H9 (cell line): Measurements from ENCODE around the gene SHISA9. TPM values are rescaled to one million over a fixed set of nuclear protein-coding genes. Genes with fewer than 3 reads are reported as not detected.

Experiments used
- DNase-seq: peaks from one replicate; pipeline ENCODE4 v3.0.0-alpha.2; 2017
- H2AFZ ChIP-seq: one replicate; pipeline ENCODE4 v1.6.1; 2013; ENCODE audit warnings: mild to moderate bottlenecking, low read length, control low read depth, moderate library complexity
- H2AK5ac ChIP-seq: 2 replicates; pipeline ENCODE4 v1.6.1; 2013; ENCODE audit warnings: low read length, control low read depth, mixed read lengths; ENCODE audit not compliant: insufficient read length
- H2BK120ac ChIP-seq: one replicate; pipeline ENCODE4 v1.6.1; 2013; ENCODE audit warnings: low read depth, mild to moderate bottlenecking, low read length, control low read depth, inconsistent platforms; ENCODE audit not compliant: poor library complexity, severe bottlenecking
- H2BK12ac ChIP-seq: 2 replicates; pipeline ENCODE4 v1.6.1; 2013; ENCODE audit warnings: low read length, control low read depth, mixed read lengths, low read depth; ENCODE audit not compliant: insufficient read length
- H2BK15ac ChIP-seq: 2 replicates; pipeline ENCODE4 v1.6.1; 2013; ENCODE audit warnings: low read depth, low read length, control low read depth
- H2BK20ac ChIP-seq: one replicate; pipeline ENCODE4 v1.6.1; 2013; ENCODE audit warnings: low read depth, mild to moderate bottlenecking, low read length, control low read depth, inconsistent platforms; ENCODE audit not compliant: poor library complexity, severe bottlenecking
- H2BK5ac ChIP-seq: 2 replicates; pipeline ENCODE4 v1.6.1; 2013; ENCODE audit warnings: low read length, control low read depth, mixed read lengths; ENCODE audit not compliant: insufficient read length
- H3K14ac ChIP-seq: 2 replicates; pipeline ENCODE4 v1.6.1; 2013; ENCODE audit warnings: low read length, control low read depth; ENCODE audit not compliant: insufficient read depth
- H3K18ac ChIP-seq: 2 replicates; pipeline ENCODE4 v1.6.1; 2013; ENCODE audit warnings: low read depth, mild to moderate bottlenecking, mixed read lengths, low read length, control low read depth; ENCODE audit not compliant: insufficient read length
- H3K23ac ChIP-seq: 2 replicates; pipeline ENCODE4 v1.6.1; 2013; ENCODE audit warnings: low read length, control low read depth, mixed read lengths, low read depth; ENCODE audit not compliant: insufficient read length
- H3K23me2 ChIP-seq: 2 replicates; pipeline ENCODE4 v1.6.1; 2013; ENCODE audit warnings: low read depth, mild to moderate bottlenecking, mixed read lengths, low read length, control low read depth; ENCODE audit not compliant: insufficient read length, poor library complexity, severe bottlenecking
- H3K27ac ChIP-seq: 2 replicates; pipeline ENCODE4 v1.5.1; 2013; ENCODE audit warnings: low read length, control low read depth, mixed read lengths, low read depth; ENCODE audit not compliant: insufficient read length
- H3K27me3 ChIP-seq: 2 replicates; pipeline ENCODE4 v1.6.1; 2013; ENCODE audit warnings: low read length, control low read depth, inconsistent platforms; ENCODE audit not compliant: insufficient read depth
- H3K4ac ChIP-seq: 2 replicates; pipeline ENCODE4 v1.6.1; 2013; ENCODE audit warnings: low read depth, mild to moderate bottlenecking, control low read depth, inconsistent platforms, low read length, moderate library complexity
- H3K4me1 ChIP-seq: 2 replicates; pipeline ENCODE4 v1.6.1; 2013; ENCODE audit warnings: low read length, control low read depth, inconsistent platforms; ENCODE audit not compliant: insufficient read depth
- H3K4me2 ChIP-seq: 2 replicates; pipeline ENCODE4 v1.6.1; 2013; ENCODE audit warnings: low read length, control low read depth, mixed read lengths; ENCODE audit not compliant: insufficient read length, insufficient read depth
- H3K56ac ChIP-seq: 2 replicates; pipeline ENCODE4 v1.6.1; 2013; ENCODE audit warnings: low read depth, mild to moderate bottlenecking, mixed read lengths, low read length, control low read depth; ENCODE audit not compliant: insufficient read length
- H3K79me1 ChIP-seq: 2 replicates; pipeline ENCODE4 v1.6.1; 2013; ENCODE audit warnings: low read depth, mild to moderate bottlenecking, moderate library complexity, low read length, control low read depth, inconsistent platforms; ENCODE audit not compliant: insufficient read depth, poor library complexity, severe bottlenecking
- H3K79me2 ChIP-seq: 2 replicates; pipeline ENCODE4 v1.6.1; 2013; ENCODE audit warnings: low read length, control low read depth, inconsistent platforms; ENCODE audit not compliant: insufficient read depth
- H3K9ac ChIP-seq: 2 replicates; pipeline ENCODE4 v1.6.1; 2013; ENCODE audit warnings: low read length, control low read depth, mixed read lengths; ENCODE audit not compliant: insufficient read length; ENCODE audit errors: extremely low read depth
- H3K9me3 ChIP-seq: one replicate; pipeline ENCODE4 v1.6.1; 2013; ENCODE audit warnings: low read depth, low read length, inconsistent platforms; ENCODE audit not compliant: control insufficient read depth
- H3T11ph ChIP-seq: one replicate; pipeline ENCODE4 v1.6.1; 2013; ENCODE audit warnings: mild to moderate bottlenecking, low read length, control low read depth, inconsistent platforms
- H4K20me1 ChIP-seq: one replicate; pipeline ENCODE4 v1.6.1; 2013; ENCODE audit not compliant: control insufficient read depth, insufficient read length, insufficient read depth
- H4K5ac ChIP-seq: 2 replicates; pipeline ENCODE4 v1.6.1; 2013; ENCODE audit warnings: low read depth, mild to moderate bottlenecking, mixed read lengths, low read length, control low read depth; ENCODE audit not compliant: insufficient read length
- H4K8ac ChIP-seq: replicated peaks from 2 replicates; pipeline ENCODE4 v1.6.1; 2013; ENCODE audit warnings: low read length, control low read depth, mixed read lengths, low read depth; ENCODE audit not compliant: insufficient read length
- H4K91ac ChIP-seq: 2 replicates; pipeline ENCODE4 v1.6.1; 2013; ENCODE audit warnings: low read depth, mild to moderate bottlenecking, moderate library complexity, mixed read lengths, low read length, control low read depth; ENCODE audit not compliant: insufficient read length
- H3K27ac Mint-ChIP-seq, 3 experiments: 2 replicates in 2 of 3; 3 replicates in 1 of 3; pipeline ENCODE4 v1.8.0; 2020 to 2021; ENCODE audit warnings: mixed read lengths in 3 of 3, mild to moderate bottlenecking in 1 of 3, moderate library complexity in 1 of 3
- H3K27me3 Mint-ChIP-seq: 2 replicates; pipeline ENCODE4 v1.8.0; 2021; ENCODE audit warnings: low read depth, mild to moderate bottlenecking, moderate library complexity, mixed read lengths
- H3K36me3 Mint-ChIP-seq, 3 experiments: 2 replicates in 2 of 3; 3 replicates in 1 of 3; pipeline ENCODE4 v1.8.0; 2020 to 2021; ENCODE audit warnings: low read depth in 3 of 3, mixed read lengths in 3 of 3; ENCODE audit not compliant: insufficient read depth in 1 of 3
- H3K4me1 Mint-ChIP-seq, 2 experiments: 2 replicates each; pipeline ENCODE4 v1.8.0; 2020; ENCODE audit warnings: mixed read lengths in 2 of 2
- H3K4me3 Mint-ChIP-seq, 2 experiments: 2 replicates in 1 of 2; 3 replicates in 1 of 2; pipeline ENCODE4 v1.8.0; 2020 to 2021; ENCODE audit warnings: mild to moderate bottlenecking in 2 of 2, mixed read lengths in 2 of 2, moderate library complexity in 1 of 2
- H3K9me3 Mint-ChIP-seq, 2 experiments: 2 replicates in 1 of 2; 3 replicates in 1 of 2; pipeline ENCODE4 v1.8.0; 2020; ENCODE audit warnings: mild to moderate bottlenecking in 2 of 2, mixed read lengths in 2 of 2, moderate library complexity in 1 of 2
- CTCF ChIP-seq: fragments of 200-600 bp; sonication (generic); conservative IDR thresholded peaks from 3 replicates; pipeline ENCODE4 v1.8.0; 2021; ENCODE audit warnings: antibody characterized with exemption, mild to moderate bottlenecking
- WGBS: extraction: QIAGEN DNeasy Blood & Tissue Kit; methylation state at CpG from one replicate; pipeline ENCODE4 v1.1.7; 2013; ENCODE audit warnings: missing lambda C conversion rate, low lambda C conversion rate, mixed read lengths; ENCODE audit not compliant: insufficient read length; ENCODE audit errors: extremely low coverage; 5-methylcytosine and 5-hydroxymethylcytosine counted together
- total RNA-seq: library from RNA; stranded (reverse); gene quantifications from 2 replicates; pipeline ENCODE4 v1.2.1, GENCODE V29; 2021

The SHISA9 gene
- total RNA-seq, 1 experiment from 2014 or later, result 7.0 TPM

- Histone ChIP-seq H3K4me1 (peaks cover 4% of the 10 kb centered on the region; the same call in 1 of the 2 replicates), H3K9me3 (no peaks in the 10 kb centered on the region), H2AK5ac (no peak overlapping the region), H4K91ac (no peak overlapping the region), H3K79me2 (peaks cover 3% of the 10 kb centered on the region), H3K4ac (no peak overlapping the region), H3T11ph (no peak overlapping the region), H2AFZ (no peak overlapping the region), H4K5ac (no peak overlapping the region), H3K56ac (no peak overlapping the region), H3K27me3 (no peaks in the 10 kb centered on the region), H2BK120ac (no peak overlapping the region), H2BK20ac (no peak overlapping the region), H4K8ac (no peak overlapping the region), H2BK5ac (no peak overlapping the region), H3K27ac (no peak overlapping the region), H3K79me1 (no peaks in the 10 kb centered on the region), H3K14ac (no peak overlapping the region), H2BK12ac (no peak overlapping the region), H3K23me2 (no peaks in the 10 kb centered on the region), H3K18ac (no peak overlapping the region), H3K9ac (no peak overlapping the region), H3K4me2 (no peak overlapping the region), H4K20me1 (no peaks in the 10 kb centered on the region), H3K23ac (no peak overlapping the region), H2BK15ac (no peak overlapping the region)
- peaks cover 5 to 10% (median 10%) of the 10 kb centered on the region in 3 experiments; a peak in 5 of 7 replicates for H3K36me3 Mint-ChIP-seq
- no peak for TF ChIP-seq CTCF
- no CpG with 5 or more reads among the region's 3 CpGs for WGBS
- H3K4me1 Mint-ChIP-seq, result peaks cover 22 to 31% of the 10 kb centered on the region in 2 experiments
- H3K4me3 Mint-ChIP-seq, result no peak overlapping the region
- DNase-seq, result no peak
- peaks cover 0 to 5% of the 10 kb centered on the region in 2 experiments; a peak in 2 of 5 replicates for H3K9me3 Mint-ChIP-seq
- no peaks in the 10 kb centered on the region for H3K27me3 Mint-ChIP-seq
- H3K27ac Mint-ChIP-seq, result no peak overlapping the region
Observed at GRCh38 chr16:12944300-12944699, 42.9 kb downstream of the SHISA9 start.
